ENCODE measurements around the gene ZNF699.

Gene ZNF699

DNA sequence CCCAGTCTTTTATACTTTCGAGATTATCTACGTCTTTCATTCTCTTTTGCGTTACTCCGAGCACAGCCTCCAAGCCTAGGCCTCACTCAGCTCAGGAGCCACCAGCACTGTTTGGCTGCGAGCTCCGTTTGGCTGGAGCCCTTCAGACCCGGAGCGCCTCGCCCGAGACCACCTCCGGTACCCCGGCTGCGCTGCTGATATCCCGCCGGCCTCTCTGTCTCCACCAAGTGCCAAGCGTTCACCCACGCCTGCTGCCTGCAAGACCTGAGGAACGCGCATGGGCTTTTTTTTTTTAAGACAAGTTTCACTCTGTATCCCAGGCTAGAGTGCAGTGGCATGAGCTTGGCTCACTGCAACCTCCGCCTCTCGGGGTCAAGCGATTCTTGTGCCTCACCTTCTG is 39.0 kb upstream of the ZNF699 start:
- no peak for DNase-seq

DNA sequence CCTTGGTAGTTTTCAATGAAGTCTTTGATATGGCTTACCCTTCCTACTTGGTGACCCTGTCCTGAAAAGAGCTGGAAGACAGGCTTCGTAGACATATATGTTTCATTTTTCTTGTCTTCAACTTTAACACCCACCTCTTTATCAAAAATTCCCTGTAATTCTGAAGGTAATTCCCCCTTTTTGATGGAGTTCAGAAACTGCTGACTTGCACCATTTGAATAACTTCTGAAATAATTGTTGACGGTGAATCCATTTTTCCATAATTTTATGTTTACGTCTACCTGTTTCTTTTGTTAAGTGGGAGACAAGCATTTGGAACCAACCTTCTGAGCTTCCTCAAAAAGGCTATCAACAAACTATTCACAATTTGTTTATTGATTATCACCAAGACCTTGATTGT is 38.6 kb upstream of the ZNF699 start:
- H4K91ac ChIP-seq (ENCODE audit: low read depth, low read length), result no peak overlapping the region
- H3K18ac ChIP-seq (ENCODE audit: low read length), result no peak overlapping the region
- H3K14ac ChIP-seq (ENCODE audit: low read length), result no peak overlapping the region
- DNase-seq, result no peak
- H3K36me3 ChIP-seq (ENCODE audit: control insufficient read depth in 1 of 2, insufficient read depth in 2 of 2, low read length in 2 of 2), result peaks cover 5 to 8% of the 10 kb centered on the region in 2 experiments
- H3K23ac ChIP-seq (ENCODE audit: low read length), result no peak overlapping the region
- H3K4me1 ChIP-seq (ENCODE audit: control insufficient read depth in 1 of 2, insufficient read depth in 2 of 2, low read length in 2 of 2), result no peaks in the 10 kb centered on the region
- no CpG with 5 or more reads among the region's 3 CpGs for WGBS (ENCODE audit: extremely low coverage, insufficient coverage, insufficient read length)
- no peak overlapping the region for H2AK5ac ChIP-seq (ENCODE audit: low read length)
- no peak overlapping the region for H4K8ac ChIP-seq (ENCODE audit: low read depth, low read length)
- no peak overlapping the region for H2BK12ac ChIP-seq (ENCODE audit: low read length)
- peaks cover 13% of the 10 kb centered on the region for H3K9me3 ChIP-seq (ENCODE audit: insufficient read depth, low read depth, low read length)
- no peaks in the 10 kb centered on the region for H3K79me1 ChIP-seq (ENCODE audit: low read length)
- H2BK120ac ChIP-seq (ENCODE audit: insufficient read depth, low read length, poor library complexity), result no peak overlapping the region
- H3K9ac ChIP-seq (ENCODE audit: low read length), result no peak overlapping the region
- H2AFZ ChIP-seq (ENCODE audit: insufficient read depth, low read length, poor library complexity), result no peak overlapping the region
- H3K27ac ChIP-seq (ENCODE audit: low read depth, low read length), result no peak overlapping the region
- H3K4me2 ChIP-seq (ENCODE audit: low read length), result no peak overlapping the region
- H3K79me2 ChIP-seq (ENCODE audit: control insufficient read depth, insufficient read depth, low read length, poor library complexity), result no peaks in the 10 kb centered on the region
- no peak overlapping the region for H2BK5ac ChIP-seq (ENCODE audit: low read depth, low read length, poor library complexity)
- H3K27me3 ChIP-seq (ENCODE audit: insufficient read depth, low read length), result no peaks in the 10 kb centered on the region
- no peak overlapping the region for H3K4me3 ChIP-seq (ENCODE audit: low read depth, low read length)
- H3K4ac ChIP-seq (ENCODE audit: low read depth, low read length), result no peak overlapping the region
- no peak overlapping the region for H4K12ac ChIP-seq (ENCODE audit: low read depth, low read length)

More for the DNA sequence above, 39.0 kb upstream of the ZNF699 start:
- H3K79me1 ChIP-seq (ENCODE audit: low read length), result no peaks in the 10 kb centered on the region
- H3K18ac ChIP-seq (ENCODE audit: low read length), result no peak overlapping the region
- H3K4ac ChIP-seq (ENCODE audit: low read depth, low read length), result no peak overlapping the region
- no peak overlapping the region for H2BK120ac ChIP-seq (ENCODE audit: insufficient read depth, low read length, poor library complexity)
- H3K14ac ChIP-seq (ENCODE audit: low read length), result no peak overlapping the region
- no peaks in the 10 kb centered on the region for H3K4me1 ChIP-seq (ENCODE audit: control insufficient read depth in 1 of 2, insufficient read depth in 2 of 2, low read length in 2 of 2)
- no peaks in the 10 kb centered on the region for H3K27me3 ChIP-seq (ENCODE audit: insufficient read depth, low read length)
- H3K4me3 ChIP-seq (ENCODE audit: low read depth, low read length), result no peak overlapping the region
- no peak overlapping the region for H4K91ac ChIP-seq (ENCODE audit: low read depth, low read length)
- H3K4me2 ChIP-seq (ENCODE audit: low read length), result no peak overlapping the region
- H3K9me3 ChIP-seq (ENCODE audit: insufficient read depth, low read depth, low read length), result peaks cover 13% of the 10 kb centered on the region
- no peak overlapping the region for H4K8ac ChIP-seq (ENCODE audit: low read depth, low read length)
- H2BK12ac ChIP-seq (ENCODE audit: low read length), result no peak overlapping the region
- no peak overlapping the region for H2AFZ ChIP-seq (ENCODE audit: insufficient read depth, low read length, poor library complexity)
- no CpG with 5 or more reads among the region's 22 CpGs for WGBS (ENCODE audit: extremely low coverage, insufficient coverage, insufficient read length)
- no peak overlapping the region for H4K12ac ChIP-seq (ENCODE audit: low read depth, low read length)
- H2BK5ac ChIP-seq (ENCODE audit: low read depth, low read length, poor library complexity), result no peak overlapping the region
- no peak overlapping the region for H3K23ac ChIP-seq (ENCODE audit: low read length)
- peaks cover 5% of the 10 kb centered on the region in 2 experiments for H3K36me3 ChIP-seq (ENCODE audit: control insufficient read depth in 1 of 2, insufficient read depth in 2 of 2, low read length in 2 of 2)
- no peak overlapping the region for H3K27ac ChIP-seq (ENCODE audit: low read depth, low read length)
- no peak overlapping the region for H2AK5ac ChIP-seq (ENCODE audit: low read length)
- no peak overlapping the region for H3K9ac ChIP-seq (ENCODE audit: low read length)
- no peaks in the 10 kb centered on the region for H3K79me2 ChIP-seq (ENCODE audit: control insufficient read depth, insufficient read depth, low read length, poor library complexity)

DNA sequence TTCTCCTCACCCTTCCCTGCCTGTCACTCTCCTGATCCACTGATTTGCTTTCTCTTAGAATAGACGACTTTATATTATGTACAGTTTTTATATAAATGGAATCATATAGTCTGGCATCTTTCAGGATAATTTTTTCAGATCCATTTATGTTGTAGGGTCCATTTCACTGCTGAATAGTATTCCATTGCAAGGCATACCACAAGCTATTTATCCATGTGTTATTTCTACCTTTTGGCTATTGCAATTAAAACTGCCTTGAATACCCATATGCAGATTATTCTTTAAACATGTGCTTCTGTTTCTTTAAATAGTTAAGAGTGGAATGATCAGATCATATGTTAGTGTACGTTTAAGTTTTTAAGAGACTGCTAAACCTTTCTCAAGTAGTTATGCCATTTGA is 35.4 kb upstream of the ZNF699 start:
- no peak overlapping the region for H3K14ac ChIP-seq (ENCODE audit: low read length)
- H3K4ac ChIP-seq (ENCODE audit: low read depth, low read length), result no peak overlapping the region
- H2AK5ac ChIP-seq (ENCODE audit: low read length), result no peak overlapping the region
- no peak overlapping the region for H3K18ac ChIP-seq (ENCODE audit: low read length)
- H2BK5ac ChIP-seq (ENCODE audit: low read depth, low read length, poor library complexity), result no peak overlapping the region
- peaks cover 5 to 9% of the 10 kb centered on the region in 2 experiments for H3K36me3 ChIP-seq (ENCODE audit: control insufficient read depth in 1 of 2, insufficient read depth in 2 of 2, low read length in 2 of 2)
- H3K4me1 ChIP-seq (ENCODE audit: control insufficient read depth in 1 of 2, insufficient read depth in 2 of 2, low read length in 2 of 2), result no peaks in the 10 kb centered on the region
- no peak overlapping the region for H4K12ac ChIP-seq (ENCODE audit: low read depth, low read length)
- H3K9ac ChIP-seq (ENCODE audit: low read length), result no peak overlapping the region
- no peaks in the 10 kb centered on the region for H3K79me1 ChIP-seq (ENCODE audit: low read length)
- no peaks in the 10 kb centered on the region for H3K27me3 ChIP-seq (ENCODE audit: insufficient read depth, low read length)
- no peak overlapping the region for H4K91ac ChIP-seq (ENCODE audit: low read depth, low read length)
- no peak for DNase-seq
- peaks cover 10% of the 10 kb centered on the region for H3K9me3 ChIP-seq (ENCODE audit: insufficient read depth, low read depth, low read length)
- WGBS (ENCODE audit: extremely low coverage, insufficient coverage, insufficient read length), result no CpG with 5 or more reads among the region's 2 CpGs
- no peak overlapping the region for H4K8ac ChIP-seq (ENCODE audit: low read depth, low read length)
- H3K23ac ChIP-seq (ENCODE audit: low read length), result no peak overlapping the region
- H2AFZ ChIP-seq (ENCODE audit: insufficient read depth, low read length, poor library complexity), result no peak overlapping the region
- H3K4me2 ChIP-seq (ENCODE audit: low read length), result no peak overlapping the region
- H3K27ac ChIP-seq (ENCODE audit: low read depth, low read length), result no peak overlapping the region
- H2BK12ac ChIP-seq (ENCODE audit: low read length), result no peak overlapping the region
- H3K4me3 ChIP-seq (ENCODE audit: low read depth, low read length), result no peak overlapping the region
- H3K79me2 ChIP-seq (ENCODE audit: control insufficient read depth, insufficient read depth, low read length, poor library complexity), result no peaks in the 10 kb centered on the region
- H2BK120ac ChIP-seq (ENCODE audit: insufficient read depth, low read length, poor library complexity), result no peak overlapping the region

DNA sequence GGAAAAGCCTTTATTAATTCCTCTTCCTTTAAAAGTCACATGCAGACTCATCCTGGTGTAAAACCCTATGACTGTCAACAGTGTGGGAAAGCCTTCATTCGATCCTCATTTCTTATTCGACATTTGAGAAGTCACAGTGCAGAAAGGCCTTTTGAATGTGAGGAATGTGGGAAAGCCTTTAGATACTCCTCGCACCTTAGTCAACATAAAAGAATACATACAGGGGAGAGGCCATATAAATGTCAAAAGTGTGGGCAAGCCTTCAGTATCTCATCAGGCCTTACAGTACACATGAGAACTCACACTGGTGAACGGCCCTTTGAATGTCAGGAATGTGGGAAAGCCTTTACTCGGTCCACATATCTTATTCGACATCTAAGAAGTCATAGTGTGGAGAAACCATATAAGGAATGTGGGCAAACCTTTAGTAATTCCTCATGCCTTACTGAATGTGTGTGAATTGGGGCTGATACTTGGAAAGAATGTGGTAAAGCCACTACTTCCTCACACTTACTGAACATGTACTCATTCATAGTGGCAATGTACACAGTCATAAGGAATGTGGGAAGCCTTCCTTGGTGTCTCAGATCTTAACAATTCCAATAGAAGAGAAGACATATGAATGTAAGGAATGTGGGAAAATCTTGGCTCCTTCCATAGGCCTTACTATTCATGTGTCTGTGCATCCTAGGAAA is 33.1 kb upstream of the ZNF699 start:
- no peaks in the 10 kb centered on the region for H3K79me2 ChIP-seq (ENCODE audit: control insufficient read depth, insufficient read depth, low read length, poor library complexity)
- no peaks in the 10 kb centered on the region for H3K79me1 ChIP-seq (ENCODE audit: low read length)
- no peak overlapping the region for H3K18ac ChIP-seq (ENCODE audit: low read length)
- H3K23ac ChIP-seq (ENCODE audit: low read length), result no peak overlapping the region
- no peak for DNase-seq
- H2BK5ac ChIP-seq (ENCODE audit: low read depth, low read length, poor library complexity), result no peak overlapping the region
- H3K4me3 ChIP-seq (ENCODE audit: low read depth, low read length), result no peak overlapping the region
- no peak overlapping the region for H3K4ac ChIP-seq (ENCODE audit: low read depth, low read length)
- H3K36me3 ChIP-seq (ENCODE audit: control insufficient read depth in 1 of 2, insufficient read depth in 2 of 2, low read length in 2 of 2), result peaks cover 7 to 15% of the 10 kb centered on the region in 2 experiments
- H3K27ac ChIP-seq (ENCODE audit: low read depth, low read length), result no peak overlapping the region
- no peak overlapping the region for H2AFZ ChIP-seq (ENCODE audit: insufficient read depth, low read length, poor library complexity)
- no peaks in the 10 kb centered on the region for H3K27me3 ChIP-seq (ENCODE audit: insufficient read depth, low read length)
- no peak overlapping the region for H2BK12ac ChIP-seq (ENCODE audit: low read length)
- peaks cover 9% of the 10 kb centered on the region for H3K9me3 ChIP-seq (ENCODE audit: insufficient read depth, low read depth, low read length)
- no peaks in the 10 kb centered on the region for H3K4me1 ChIP-seq (ENCODE audit: control insufficient read depth in 1 of 2, insufficient read depth in 2 of 2, low read length in 2 of 2)
- H3K9ac ChIP-seq (ENCODE audit: low read length), result no peak overlapping the region
- no peak overlapping the region for H3K4me2 ChIP-seq (ENCODE audit: low read length)
- H3K14ac ChIP-seq (ENCODE audit: low read length), result no peak overlapping the region
- H2BK120ac ChIP-seq (ENCODE audit: insufficient read depth, low read length, poor library complexity), result no peak overlapping the region
- H4K8ac ChIP-seq (ENCODE audit: low read depth, low read length), result no peak overlapping the region
- no peak overlapping the region for H2AK5ac ChIP-seq (ENCODE audit: low read length)
- H4K12ac ChIP-seq (ENCODE audit: low read depth, low read length), result no peak overlapping the region
- WGBS (ENCODE audit: extremely low coverage, insufficient coverage, insufficient read length), result no CpG with 5 or more reads among the region's 6 CpGs
- H4K91ac ChIP-seq (ENCODE audit: low read depth, low read length), result no peak overlapping the region
